ENCODE data around the gene DMRTC2.

DNA sequence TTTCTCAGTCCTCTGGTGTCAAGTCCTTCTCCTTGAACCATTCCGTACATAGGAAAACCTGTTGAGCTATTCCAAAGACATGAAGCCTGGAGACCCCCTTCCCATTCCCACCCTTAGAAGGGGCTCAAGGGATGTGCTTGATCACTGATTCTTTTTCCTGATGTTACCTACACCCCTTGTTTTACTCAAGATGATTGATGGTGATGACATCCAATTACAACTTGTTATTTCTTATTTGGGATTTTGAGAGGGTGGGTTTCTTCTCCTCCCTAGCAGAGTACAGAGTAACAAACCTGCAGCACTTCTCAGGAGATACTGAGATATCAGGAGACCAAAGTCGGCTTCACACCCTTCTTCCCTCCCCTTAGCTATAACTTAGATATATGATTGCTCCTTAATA is 8.5 kb downstream of the DMRTC2 start:
- TF ChIP-seq, protein P1, sequence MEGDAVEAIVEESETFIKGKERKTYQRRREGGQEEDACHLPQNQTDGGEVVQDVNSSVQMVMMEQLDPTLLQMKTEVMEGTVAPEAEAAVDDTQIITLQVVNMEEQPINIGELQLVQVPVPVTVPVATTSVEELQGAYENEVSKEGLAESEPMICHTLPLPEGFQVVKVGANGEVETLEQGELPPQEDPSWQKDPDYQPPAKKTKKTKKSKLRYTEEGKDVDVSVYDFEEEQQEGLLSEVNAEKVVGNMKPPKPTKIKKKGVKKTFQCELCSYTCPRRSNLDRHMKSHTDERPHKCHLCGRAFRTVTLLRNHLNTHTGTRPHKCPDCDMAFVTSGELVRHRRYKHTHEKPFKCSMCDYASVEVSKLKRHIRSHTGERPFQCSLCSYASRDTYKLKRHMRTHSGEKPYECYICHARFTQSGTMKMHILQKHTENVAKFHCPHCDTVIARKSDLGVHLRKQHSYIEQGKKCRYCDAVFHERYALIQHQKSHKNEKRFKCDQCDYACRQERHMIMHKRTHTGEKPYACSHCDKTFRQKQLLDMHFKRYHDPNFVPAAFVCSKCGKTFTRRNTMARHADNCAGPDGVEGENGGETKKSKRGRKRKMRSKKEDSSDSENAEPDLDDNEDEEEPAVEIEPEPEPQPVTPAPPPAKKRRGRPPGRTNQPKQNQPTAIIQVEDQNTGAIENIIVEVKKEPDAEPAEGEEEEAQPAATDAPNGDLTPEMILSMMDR (conservative IDR thresholded peaks at IDR 0.05) = no peak
- TF ChIP-seq EZH2 (IDR thresholded peaks at IDR 0.05; ENCODE audit: low read depth) = no peak

Measured in PC-9 (cell line).